ENCODE data around the gene U2AF1L4.

Gene U2AF1L4

DNA sequence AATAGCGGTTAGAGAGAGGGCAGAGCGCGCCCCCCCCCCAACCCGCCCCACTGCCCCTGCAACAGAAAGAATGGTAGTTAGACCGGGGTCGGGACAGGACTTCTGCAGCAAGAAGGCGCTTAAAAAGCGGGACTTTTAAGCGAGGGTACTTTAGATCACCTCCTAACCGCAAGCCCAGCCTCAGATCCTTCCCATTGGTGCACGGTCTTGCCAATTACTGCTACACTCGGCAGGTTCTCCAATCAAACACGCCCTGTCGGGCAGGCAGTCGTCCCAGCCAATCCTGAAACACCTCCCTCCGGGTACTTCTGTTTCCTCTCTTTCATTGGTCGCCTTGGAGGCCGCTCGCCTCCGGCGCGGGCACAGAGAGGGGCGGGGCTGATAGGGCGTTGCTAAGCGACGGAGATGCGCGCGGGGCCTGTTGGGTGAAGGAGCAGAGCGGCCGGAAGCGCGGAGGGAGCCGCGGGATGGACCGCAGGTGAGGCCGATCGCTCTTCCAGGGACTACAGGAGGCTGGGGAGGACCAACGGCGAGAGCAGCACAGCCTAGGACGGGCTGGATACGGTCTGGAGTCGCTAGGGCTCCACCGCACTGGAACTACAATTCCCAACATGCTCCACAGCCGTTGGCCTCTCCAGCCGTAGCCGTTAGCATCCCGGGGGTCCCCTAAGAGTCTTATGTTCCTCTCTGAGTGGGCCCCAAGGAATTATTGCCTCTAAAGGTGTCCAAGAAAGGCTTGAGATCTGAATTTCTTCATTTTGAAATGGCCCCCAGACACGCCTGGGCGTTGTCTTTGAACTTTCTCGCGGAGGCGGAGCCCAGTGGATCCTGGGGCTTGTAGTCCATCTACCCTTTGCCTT, 12.8 kb upstream of the U2AF1L4 start, which contains the start of gene PROSER3:
TSS of gene PROSER3 (plus strand) at position 428 of the 860 bp plus-strand sequence. CDS start at position 468, 40 bp downstream.
- DNase-seq, result peak; percentile 99 to 100
- no peak for TF ChIP-seq GATA1 (IDR thresholded peaks at IDR 0.05; ENCODE audit: low read depth, low read length)
- TF ChIP-seq POLR2A (IDR thresholded peaks at IDR 0.05; ENCODE audit: low read length), result peak; percentile 92

DNA sequence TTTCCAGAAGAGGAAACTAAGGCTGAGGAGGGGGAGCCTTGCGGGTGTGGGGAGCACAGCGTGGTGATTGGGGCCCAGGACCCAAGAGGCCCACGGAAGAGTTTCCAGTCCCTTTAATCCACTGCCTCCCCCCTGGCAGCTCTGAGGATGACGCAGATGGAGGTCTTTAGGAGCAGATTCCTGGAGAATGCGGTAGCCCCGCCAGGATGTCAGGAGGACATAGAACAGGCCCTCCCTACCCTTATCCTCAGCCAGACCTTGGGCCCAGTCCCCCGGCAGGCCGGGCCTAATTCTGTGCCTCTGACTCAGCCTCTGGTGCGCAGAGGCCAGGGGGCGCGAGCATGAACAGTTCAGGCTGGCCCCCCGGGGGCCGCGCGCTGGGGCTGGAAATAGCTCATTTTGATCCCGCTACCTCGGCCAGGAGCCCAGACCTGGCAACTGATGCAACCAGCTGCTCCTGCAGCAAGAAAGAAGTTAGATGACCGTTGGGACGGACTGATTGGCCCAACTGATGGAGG, 12.1 kb upstream of the U2AF1L4 start:
- peak; percentile 83 to 86 for DNase-seq
- TF ChIP-seq POLR2A (IDR thresholded peaks at IDR 0.05; ENCODE audit: low read length), result no peak
- no peak for TF ChIP-seq GATA1 (IDR thresholded peaks at IDR 0.05; ENCODE audit: low read depth, low read length)

DNA sequence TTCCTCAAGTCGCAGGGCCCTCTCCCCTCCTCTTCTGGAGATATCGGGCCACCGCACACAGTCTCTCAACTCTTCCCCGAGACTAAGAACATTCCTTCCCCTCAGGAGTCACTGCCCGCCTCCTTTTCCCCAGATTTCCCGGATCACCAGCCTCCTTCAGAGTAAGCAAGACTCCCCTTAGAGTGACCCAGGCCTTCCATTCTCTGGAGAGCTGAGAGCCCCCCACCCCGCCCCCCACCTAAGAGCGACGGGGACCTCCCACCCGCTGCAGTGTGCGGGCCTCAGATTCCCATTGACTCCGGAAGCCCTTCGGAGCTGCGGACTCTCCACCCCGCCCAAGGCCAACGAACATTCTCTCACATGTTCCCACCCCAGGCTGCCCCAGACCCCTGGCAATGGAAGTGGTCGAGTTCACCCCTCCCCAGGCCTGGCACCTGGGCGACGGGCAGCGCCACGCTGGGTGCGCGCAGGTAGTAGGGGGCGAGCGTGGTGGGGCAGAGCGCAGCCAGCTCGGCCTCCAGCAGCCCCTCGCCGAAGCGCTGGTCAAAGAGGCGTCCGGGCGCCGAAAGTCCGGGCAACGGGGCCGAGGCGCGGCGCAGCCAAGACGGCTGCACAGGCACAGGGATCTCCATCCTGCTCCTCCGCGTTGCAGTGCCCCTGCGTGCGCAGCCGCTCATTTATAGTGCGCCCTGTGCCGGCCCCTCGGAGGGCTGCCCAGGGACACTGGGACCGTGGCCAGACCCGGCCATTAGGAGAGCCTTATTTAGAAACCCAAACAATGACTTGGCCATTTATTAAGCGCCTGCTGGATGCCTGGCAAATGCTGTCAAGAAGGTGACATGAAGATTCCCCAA, 11.4 kb upstream of the U2AF1L4 start, which contains the start of gene HSPB6:
TSS of gene HSPB6 (minus strand) at position 653 of the 854 bp plus-strand sequence. CDS start at position 632, 21 bp downstream.
- peak; percentile 54 to 61 for DNase-seq
- TF ChIP-seq GATA1 (IDR thresholded peaks at IDR 0.05; ENCODE audit: low read depth, low read length) (no peak), POLR2A (IDR thresholded peaks at IDR 0.05; ENCODE audit: low read length) (no peak)

DNA sequence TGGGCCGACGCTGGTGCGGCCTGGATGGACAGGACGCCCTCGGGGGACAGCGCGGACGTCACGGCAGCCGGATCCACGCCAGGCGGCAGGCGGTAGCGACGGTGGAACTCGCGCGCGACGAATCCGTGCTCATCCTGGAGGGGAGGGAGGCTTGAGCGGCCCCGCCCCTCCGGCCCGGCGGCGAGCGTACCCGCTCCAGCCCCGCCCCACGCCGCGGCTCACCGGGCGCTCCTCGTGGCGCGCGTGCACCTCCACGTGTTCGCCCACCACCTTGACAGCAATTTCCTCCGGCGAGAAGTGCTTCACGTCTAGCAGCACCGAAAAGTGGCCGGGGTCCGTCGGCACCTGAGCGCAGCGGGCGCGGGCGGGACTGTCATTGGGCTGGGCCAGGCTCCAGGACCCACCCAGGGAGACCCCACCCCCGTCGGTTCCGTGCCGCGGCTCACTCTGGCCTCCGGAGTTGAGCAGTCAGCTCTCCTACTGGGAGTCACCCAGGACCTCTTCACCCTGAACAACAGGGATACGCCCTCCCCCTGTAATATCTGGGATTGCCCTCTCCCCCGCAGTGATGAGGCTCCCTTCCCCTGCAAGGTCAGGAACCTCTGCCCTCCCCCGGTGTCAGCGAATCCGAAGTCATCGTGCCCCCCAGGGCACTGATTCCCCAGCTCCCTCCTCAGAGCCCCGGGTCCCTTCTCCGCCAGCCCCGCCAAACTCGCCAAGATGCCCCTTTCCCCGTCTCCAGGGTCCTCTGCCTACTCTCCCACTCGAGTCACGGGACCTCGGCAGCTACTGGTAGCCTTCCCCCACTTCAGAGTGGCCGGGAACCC, 10.5 kb upstream of the U2AF1L4 start:
- DNase-seq, result peak; percentile 65 to 78
- TF ChIP-seq GATA1 (IDR thresholded peaks at IDR 0.05; ENCODE audit: low read depth, low read length) (no peak), POLR2A (IDR thresholded peaks at IDR 0.05; ENCODE audit: low read length) (no peak)

GRCh38 chr19:35755131-35755549, 9.9 kb upstream of the U2AF1L4 start:
- TF ChIP-seq GATA1 (IDR thresholded peaks at IDR 0.05; ENCODE audit: low read depth, low read length) (no peak), POLR2A (IDR thresholded peaks at IDR 0.05; ENCODE audit: low read length) (no peak)
- no peak for DNase-seq

DNA sequence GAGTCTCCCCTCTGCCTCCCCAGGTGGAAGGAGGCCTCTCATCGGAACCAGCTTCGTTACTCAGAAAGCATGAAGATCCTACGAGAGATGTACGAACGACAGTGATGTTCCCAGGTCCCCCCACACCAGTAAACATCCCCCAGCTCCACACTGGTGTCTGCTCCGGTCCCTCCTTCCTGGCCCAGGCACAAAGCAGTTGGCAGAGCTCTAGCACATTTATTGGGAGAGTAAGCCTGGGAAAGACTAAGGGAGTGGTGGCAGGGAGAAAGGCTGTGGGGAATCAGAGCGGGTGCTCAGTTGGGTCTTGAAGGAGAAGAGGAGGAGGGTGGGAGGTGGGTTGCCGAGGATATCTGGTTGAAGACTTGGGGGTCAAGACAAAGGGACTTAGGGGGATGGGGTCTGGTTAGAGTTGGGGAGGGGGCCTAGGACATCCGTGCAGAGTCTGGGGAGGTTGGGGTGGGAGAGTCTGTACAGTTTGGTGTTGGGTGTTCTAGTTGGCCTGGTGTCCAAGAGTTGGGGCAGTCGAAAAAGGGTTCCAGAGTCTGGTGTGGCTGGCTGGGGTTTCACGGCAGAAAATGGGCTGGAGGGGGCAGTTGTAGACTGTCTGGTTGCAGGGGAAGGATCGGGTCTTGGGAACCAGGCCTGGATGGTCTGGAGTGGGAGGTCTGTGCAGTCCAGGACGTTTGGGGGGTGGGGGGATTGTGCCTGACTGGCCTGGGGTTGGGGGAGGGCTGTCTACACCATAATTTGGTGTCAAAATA, 9.3 kb upstream of the U2AF1L4 start:
- TF ChIP-seq GATA1 (IDR thresholded peaks at IDR 0.05; ENCODE audit: low read depth, low read length), result no peak
- no peak for TF ChIP-seq POLR2A (IDR thresholded peaks at IDR 0.05; ENCODE audit: low read length)
- DNase-seq, result no peak

GRCh38 chr19:35753634-35754369, 8.6 kb upstream of the U2AF1L4 start:
- TF ChIP-seq POLR2A (IDR thresholded peaks at IDR 0.05; ENCODE audit: low read length) (no peak), GATA1 (IDR thresholded peaks at IDR 0.05; ENCODE audit: low read depth, low read length) (no peak)
- no peak for DNase-seq

- no peak for TF ChIP-seq POLR2A (IDR thresholded peaks at IDR 0.05; ENCODE audit: low read length)
- TF ChIP-seq GATA1 (IDR thresholded peaks at IDR 0.05; ENCODE audit: low read depth, low read length), result no peak
- no peak for DNase-seq
These were observed 7.6 kb upstream of the U2AF1L4 start for GRCh38 chr19:35752746-35753350.

DNA sequence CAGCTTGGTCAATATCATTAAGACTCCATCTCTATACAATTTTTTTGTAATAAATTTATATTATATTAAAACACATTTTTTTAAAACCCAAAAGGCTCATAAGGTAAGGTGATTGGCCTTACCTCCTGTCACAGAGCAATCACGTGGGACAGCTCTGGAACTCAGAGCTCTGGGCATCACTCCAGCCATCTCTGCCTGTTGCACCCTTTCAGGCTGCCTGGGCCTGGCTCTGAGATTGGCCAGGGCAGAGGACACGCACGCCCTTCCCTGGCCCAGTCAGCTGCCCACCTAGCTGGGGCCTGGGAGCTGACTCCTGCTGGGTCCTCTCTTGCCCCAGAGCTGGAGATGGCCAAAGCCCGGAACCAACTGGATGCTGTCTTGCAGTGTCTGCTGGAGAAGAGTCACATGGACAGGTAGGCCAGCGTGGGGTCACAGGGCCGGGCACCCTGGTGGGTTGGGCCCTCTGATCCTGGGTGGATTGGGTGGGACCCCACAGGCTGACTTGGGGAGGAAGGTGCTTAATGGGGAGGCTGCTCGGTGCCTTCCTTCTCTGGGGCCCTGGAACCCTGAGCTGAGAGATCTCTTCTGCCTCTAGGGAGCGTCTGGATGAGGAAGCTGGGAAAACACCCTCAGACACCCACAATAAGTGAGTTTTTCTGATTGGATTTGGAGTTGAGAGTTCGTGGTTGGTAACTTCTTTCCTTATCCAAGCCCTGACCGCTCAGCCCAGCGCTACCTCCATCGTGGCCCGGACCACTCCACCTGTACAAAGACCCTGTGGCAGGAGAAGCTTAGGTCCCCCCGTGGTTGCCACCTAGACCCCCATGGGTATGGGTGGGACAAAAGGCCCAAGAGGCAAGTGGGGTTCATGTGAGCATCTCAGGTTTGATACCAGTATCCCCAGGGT, 6.9 kb upstream of the U2AF1L4 start:
- no peak for DNase-seq
- TF ChIP-seq GATA1 (IDR thresholded peaks at IDR 0.05; ENCODE audit: low read depth, low read length) (no peak), POLR2A (IDR thresholded peaks at IDR 0.05; ENCODE audit: low read length) (no peak)

GRCh38 chr19:35750167-35750566, 4.9 kb upstream of the U2AF1L4 start:
- DNase-seq, result no peak
- TF ChIP-seq POLR2A (IDR thresholded peaks at IDR 0.05; ENCODE audit: low read length) (no peak), GATA1 (IDR thresholded peaks at IDR 0.05; ENCODE audit: low read depth, low read length) (no peak)
